Panc1 (cell line): Measurements from ENCODE around the gene ANO6.

Experiments used
- CTCF ChIP-seq: fragments of 450-650 bp; IDR thresholded peaks from 2 replicates; pipeline ENCODE4 v1.5.1; 2017; ENCODE audit warnings: mild to moderate bottlenecking
- POLR2AphosphoS5 ChIP-seq: IDR thresholded peaks from 2 replicates; pipeline ENCODE4 v1.6.1; 2012; ENCODE audit warnings: mild to moderate bottlenecking, low read depth, low read length, moderate library complexity
- SIN3A ChIP-seq: IDR thresholded peaks from 2 replicates; pipeline ENCODE4 v1.6.1; 2012; ENCODE audit warnings: low read depth, mild to moderate bottlenecking, low read length, moderate library complexity, borderline replicate concordance; ENCODE audit not compliant: insufficient read depth
- TCF7L2 ChIP-seq: IDR thresholded peaks from 2 replicates; pipeline ENCODE4 v1.6.1; 2011; ENCODE audit warnings: mild to moderate bottlenecking, low read depth, low read length, inconsistent platforms

- TF ChIP-seq CTCF (no peak), POLR2AphosphoS5 (no peak), SIN3A (no peak), TCF7L2 (no peak)
These were observed 38.4 kb downstream of the ANO6 start for GRCh38 chr12:45254254-45254653.
